Lung microvascular endothelial cell (primary cell): ENCODE measurements around the gene PARVA. TPM values are rescaled to one million over a fixed set of nuclear protein-coding genes. Genes with fewer than 3 reads are reported as not detected.

Experiments
- DNase-seq, 2 donors: peaks; one replicate each; pipeline versions ENCODE4 v3.0.0 to v3.0.0-alpha.2; 2010; ENCODE audit warnings: low read depth in 2 of 2
- total RNA-seq: library from RNA; depleted of rRNA; stranded (reverse); fragments of >200 nt; gene quantifications from 2 replicates; pipeline ENCODE4 v1.2.1, GENCODE V29; 2014

PARVA gene
- total RNA-seq, 1 donor from 2014 or later = 24.8 TPM

DNA sequence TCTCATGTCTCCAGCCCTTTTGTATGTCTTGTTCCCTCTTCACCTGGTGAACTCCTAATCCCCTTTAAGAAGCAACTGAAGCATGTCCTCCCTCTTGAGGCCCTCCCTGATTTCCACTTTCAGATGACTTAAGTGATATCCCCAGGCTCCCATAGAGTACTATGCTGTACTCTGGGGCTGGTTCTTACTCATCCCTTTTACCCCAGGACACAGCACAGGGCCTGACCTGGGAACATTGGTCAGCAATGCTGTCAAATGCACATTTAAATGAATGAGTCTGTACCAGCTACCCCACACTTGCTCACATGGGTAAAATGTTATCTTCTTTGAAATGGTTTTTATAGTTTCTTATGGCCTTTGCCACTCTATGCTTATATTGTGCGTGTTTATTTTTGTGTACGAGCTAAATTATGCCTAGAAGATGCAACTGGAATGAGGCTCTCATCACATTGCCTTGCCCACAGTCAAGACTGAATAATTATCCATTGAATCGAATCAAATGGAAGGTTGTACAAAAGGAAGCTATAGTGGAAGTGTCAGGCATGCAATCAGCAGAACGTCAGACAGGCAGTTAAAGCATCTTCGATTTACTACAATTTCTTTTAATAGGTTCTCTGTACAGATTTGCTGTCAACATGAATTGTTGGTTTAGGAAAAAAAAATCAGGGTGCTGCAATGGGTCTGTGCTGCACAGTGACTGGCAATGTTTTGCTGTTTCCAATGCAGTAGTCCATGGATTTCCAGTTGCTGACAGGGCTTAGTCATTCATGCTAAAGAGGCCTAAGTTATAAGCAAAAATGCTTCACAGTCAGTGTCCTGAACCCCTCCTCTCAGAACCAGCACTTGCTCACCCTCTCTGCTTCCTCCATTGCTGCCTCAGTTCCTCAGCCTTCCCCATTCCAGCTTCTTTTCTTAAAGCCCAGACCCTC lies 79.5 kb downstream of the PARVA start:
- DNase-seq = peak in 1 of 2 donors; percentile 27

DNA sequence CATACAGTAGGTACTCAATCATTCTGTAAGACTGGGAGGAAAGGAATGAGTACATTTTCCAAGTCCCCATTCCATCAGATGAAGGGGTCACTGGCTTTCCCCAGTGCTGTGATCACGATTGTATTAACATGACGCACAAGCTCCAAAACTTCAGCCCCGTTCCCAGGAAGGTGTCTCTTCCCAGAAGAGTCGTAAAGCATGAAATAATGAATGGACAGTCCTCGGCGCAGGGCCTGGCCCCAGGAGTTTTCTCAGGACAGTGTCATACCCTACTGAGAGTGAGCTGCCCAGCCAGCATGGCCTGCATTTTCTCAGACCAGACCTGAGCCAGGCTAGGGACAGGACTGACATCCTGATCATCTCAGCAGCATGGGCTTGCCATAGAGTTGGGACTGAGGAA lies 80.7 kb downstream of the PARVA start:
- no peak for DNase-seq

- no peak for DNase-seq
Observed at GRCh38 chr11:12459374-12459773, 82.0 kb downstream of the PARVA start.

DNA sequence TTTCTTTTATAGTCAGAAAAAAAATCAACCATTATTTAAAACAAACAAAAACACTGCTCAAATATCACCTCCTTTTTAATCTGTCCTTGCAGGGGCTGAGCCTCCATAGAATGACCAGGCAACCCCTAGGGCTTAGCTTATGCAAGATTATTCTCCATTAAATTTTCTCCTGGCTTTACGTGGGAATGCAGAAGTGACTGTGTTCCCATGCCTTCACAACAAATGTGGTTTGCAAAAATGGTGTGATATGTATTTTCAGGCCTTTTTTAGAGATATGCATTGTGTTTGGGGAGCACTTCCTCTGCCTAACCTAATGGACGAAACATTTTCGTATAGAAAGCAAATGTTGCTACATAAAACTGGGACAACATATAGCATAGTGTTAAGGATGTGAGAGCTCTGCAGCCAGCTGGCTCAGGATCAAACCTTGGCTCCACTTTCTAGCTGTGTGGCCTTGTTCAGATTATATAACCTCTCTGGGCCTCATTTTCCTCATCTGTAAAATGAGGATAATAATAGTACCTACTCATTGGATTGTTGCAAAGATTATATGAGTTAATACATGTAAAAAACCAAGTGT lies 82.6 kb downstream of the PARVA start:
- DNase-seq = no peak

DNA sequence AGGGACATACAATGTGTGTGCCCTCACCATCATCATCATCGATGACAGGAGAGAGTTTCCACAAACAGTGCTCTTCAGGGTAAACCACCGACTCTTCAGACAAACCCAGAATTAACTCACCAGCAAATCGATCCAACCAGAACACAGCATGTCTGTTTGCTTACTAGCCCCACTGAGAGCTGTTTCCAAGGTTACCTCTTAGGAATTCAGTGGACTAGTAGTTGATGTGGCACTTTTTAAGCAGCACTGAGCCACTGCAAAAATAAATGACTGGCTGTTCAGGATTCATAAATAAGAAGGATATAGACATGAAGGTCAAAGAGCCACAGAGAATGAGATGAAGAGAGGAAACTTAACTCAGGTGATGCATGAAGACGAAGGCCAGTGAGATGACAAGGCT lies 83.1 kb downstream of the PARVA start:
- no peak for DNase-seq

- DNase-seq = no peak
Observed at GRCh38 chr11:12461516-12461915, 84.1 kb downstream of the PARVA start.

DNA sequence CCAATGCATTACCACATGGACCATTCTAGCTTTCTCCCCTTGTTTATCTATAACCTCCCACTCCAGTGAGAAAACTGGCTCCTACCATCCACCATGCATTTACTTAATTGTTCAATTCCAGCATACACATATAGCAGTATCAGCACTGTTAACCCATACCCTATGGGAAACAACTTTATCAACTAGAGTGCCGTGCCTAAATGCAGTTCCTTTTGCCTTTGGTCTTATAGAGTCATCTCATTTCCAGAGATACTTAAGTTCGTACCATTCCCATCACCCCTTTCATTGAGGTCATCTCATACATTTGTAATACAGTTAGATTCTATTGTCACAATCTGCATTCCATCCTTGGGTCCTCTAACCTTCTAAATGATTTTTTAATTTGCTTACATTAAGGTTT lies 86.9 kb downstream of the PARVA start:
- no peak for DNase-seq

DNA sequence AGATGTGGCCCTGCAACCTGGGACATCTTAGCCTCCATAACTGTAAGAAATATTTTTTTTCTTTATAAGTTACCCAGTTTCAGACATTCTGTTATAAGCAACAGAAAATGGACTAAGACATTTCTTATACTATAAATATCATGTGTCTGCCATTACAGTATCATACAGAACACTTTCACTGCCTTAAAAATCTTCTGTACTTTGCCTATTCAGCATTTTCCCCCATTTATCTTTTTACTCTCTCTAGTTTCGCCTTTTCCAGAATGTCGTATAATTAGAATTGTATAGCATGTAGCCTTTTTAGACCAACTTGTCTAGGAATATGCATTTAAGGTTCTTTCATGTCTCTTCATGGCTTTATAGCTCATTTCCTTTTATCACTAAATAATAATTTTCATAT lies 88.0 kb downstream of the PARVA start:
- DNase-seq = no peak

DNA sequence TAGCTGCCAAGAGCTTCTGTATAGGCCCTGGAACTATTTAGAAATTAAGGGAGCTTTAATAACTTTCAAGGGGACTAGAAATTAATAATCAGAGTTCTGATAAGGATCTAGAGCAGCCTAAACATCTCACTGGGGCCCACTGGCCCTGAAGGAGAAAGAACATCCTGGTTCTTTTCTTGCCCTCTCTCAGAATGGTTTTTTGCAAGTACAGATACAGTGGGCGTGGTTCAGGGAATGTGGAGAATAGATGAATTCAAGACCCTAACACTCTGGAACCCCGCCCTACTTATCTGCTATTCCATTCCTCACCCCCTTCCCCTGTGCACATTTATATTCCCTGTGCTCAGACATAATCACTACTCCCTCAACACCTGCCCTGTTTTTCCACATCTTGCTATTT lies 90.2 kb downstream of the PARVA start:
- DNase-seq = no peak

DNA sequence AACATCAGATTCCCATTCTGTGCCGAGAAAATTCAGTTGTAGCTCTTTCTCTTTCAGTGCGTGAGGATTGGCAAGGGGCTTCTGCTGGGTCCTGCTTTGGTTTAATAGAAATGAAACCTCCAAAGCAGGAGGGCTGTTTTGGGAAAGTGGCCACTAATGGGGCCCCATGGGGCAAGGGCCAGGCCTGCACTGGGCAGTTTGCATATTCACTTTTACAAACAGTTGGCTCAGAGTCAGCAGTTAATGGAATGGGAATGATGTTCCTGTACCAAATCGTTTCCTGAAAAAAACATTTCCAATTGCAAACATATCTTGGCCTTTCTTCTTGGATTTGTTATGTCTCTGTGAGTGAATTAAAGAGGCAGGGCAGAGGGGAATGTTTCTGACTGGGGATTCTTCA lies 92.1 kb downstream of the PARVA start:
- DNase-seq = peak; percentile 29 to 63

DNA sequence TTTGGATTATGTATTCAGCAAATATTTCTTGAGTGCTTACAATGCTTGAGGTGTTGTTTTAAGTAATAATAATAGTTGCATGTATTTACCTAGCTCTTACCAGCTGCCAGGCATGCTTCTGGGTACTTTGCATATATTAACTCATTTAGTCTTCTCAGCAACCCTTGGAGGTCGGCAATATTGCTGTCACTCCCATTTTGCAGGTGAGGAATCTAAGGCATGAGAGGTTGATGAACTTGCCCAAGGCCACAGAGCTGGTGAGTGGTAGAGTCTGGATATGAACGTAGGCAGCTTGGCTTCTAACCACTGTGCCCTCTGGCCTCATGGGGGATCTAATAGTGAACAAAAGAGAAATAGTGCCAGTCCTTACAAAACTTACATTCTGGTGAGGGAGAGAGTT lies 92.9 kb downstream of the PARVA start:
- DNase-seq = no peak

- DNase-seq = no peak
Observed at GRCh38 chr11:12472401-12473005, 95.1 kb downstream of the PARVA start.

GRCh38 chr11:12473381-12473780 lies 96.0 kb downstream of the PARVA start:
- no peak for DNase-seq

DNA sequence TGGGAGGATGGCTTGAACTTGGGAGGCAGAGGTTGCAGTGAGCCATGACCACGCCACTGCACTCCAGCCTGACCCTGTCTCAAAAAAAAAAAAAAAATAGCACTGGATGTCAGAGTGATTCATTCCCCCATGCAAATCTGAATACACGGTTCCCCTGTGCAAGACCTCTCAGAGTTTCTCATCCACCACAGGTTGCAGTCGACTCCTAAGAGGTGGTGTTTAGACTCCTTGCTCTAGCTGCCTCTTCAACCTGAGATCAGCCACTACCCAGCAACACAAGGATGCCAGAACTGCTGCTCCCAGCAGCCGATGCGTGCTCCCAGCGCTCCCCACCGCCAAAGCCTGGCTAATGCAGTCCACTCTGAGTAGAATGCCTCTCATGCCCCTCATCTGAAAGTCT lies 97.5 kb downstream of the PARVA start:
- DNase-seq = no peak

DNA sequence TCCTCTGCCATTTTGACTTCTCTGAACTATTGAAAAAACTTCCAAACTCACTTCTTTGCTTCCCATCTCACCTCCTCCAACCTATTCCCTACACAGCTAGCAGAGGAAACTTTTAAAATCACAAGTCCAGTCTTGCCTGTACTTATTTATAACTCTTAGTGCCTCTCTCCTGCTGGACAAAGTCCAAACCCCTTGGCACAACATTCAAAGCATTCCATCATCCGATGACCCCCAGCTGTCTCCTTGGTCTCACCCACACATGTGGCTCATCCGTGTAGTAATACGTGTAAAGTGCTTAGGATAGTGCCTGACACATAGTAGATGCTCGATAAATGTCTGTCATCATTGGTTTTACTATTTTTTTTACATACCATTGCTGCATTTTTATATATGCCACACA lies 101.4 kb downstream of the PARVA start:
- DNase-seq = no peak

GRCh38 chr11:12480401-12480800 lies 103.0 kb downstream of the PARVA start:
- DNase-seq = no peak

DNA sequence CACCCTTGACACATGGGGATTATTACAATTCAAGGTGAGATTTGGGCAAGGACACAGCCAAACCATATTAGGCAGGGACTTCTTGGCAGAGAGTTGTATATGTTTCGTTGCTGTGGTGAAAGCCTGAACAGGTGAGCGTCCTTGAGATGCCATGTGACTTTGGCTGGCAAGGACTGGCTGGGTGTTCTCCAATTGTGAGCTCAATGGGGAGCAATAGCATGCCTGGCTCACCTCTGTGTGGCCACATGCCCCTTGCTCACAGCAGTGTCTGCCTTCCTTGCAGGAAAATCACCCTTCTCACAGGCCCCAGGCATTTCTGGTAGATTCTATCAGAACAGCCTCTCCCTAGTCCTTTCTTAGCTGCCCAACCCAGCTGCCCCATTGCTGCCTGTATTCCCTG lies 105.5 kb downstream of the PARVA start:
- no peak for DNase-seq

DNA sequence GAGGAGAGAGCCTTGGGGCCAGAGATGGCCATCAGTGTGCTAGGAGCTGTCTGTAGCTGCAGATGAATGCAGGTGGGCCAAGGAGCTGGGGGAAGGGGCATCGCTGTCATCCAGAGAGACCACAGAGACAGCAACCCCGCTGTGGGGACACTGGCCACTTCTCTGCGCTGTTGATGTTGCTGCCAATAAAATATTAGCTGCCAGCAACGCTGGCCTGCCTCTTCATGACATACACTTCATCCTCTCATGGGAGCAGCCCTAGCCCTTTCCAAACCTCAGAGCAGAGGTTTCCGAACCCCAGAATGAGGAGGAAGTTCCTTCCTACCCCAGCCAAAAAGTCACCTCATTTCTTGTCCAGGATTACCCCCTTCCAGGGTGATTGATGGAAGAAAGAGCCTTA lies 106.2 kb downstream of the PARVA start:
- no peak for DNase-seq

- no peak for DNase-seq
Observed at GRCh38 chr11:12485328-12485727, 108.0 kb downstream of the PARVA start.

GRCh38 chr11:12489246-12489772 lies 111.9 kb downstream of the PARVA start:
- DNase-seq = no peak

- peak in 1 of 2 donors; percentile 15 for DNase-seq
Observed at GRCh38 chr11:12494699-12495098, 117.3 kb downstream of the PARVA start.
